DMS153 (cell line): ENCODE data around the gene HCRT.

Source experiments
- DNase-seq: peaks from one replicate; lab custom pipeline; 2025; lab: John Stamatoyannopoulos, UW

Gene HCRT

DNA sequence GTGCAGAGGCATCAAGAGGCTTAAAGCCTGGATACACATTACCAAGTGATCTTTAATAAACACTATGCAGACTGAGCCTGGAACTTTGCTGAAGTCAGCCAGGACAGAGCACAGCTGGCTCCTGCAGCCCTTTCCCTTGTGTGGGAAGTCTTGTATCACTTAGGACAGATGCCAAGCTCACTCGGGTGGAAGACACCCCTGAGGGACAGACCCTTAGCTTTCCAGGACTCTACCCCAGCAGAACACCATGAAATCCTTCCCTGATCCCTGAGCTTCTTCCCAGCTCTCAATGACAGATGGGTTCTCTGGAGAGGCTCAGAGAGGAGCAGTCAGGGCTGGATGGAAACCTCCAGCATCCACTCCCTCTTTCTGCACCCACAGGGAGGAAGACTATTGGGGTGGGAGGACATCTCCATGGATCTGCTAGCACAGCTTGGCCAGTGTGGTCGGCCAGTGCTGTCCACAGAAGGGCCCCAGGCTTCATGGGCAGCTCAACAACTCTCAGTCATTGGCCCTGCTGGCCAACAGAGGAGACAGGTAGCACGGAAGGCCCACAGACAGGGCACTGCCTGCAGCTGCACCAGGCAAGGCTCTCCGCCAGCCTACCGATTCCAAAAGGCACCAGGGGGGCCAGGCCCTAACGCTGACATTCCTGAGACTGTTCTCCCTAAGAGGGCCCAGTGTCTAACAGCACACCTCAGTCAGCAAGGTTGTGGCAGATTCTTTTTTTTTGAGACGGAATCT is 46.3 kb downstream of the HCRT start:
- no peak for DNase-seq

DNA sequence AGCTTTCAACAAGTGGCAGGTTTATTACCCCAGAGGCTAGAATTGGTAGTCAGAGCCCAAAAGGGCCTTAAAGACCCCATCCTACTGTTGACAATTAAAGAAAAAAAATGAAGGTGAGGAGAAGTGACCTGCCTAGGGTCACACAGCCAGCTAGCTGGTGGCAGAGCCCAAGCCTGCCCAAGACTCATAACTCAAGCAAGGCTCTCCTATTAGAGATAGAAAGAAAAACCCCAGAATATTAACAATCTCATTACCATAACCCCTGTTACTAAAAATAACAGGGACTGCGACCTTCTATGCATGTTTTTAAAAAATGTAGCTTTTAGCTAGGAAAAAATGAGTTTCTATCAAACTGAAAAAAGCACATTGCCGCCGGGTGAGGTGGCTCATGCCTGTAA is 48.6 kb downstream of the HCRT start:
- no peak for DNase-seq

DNA sequence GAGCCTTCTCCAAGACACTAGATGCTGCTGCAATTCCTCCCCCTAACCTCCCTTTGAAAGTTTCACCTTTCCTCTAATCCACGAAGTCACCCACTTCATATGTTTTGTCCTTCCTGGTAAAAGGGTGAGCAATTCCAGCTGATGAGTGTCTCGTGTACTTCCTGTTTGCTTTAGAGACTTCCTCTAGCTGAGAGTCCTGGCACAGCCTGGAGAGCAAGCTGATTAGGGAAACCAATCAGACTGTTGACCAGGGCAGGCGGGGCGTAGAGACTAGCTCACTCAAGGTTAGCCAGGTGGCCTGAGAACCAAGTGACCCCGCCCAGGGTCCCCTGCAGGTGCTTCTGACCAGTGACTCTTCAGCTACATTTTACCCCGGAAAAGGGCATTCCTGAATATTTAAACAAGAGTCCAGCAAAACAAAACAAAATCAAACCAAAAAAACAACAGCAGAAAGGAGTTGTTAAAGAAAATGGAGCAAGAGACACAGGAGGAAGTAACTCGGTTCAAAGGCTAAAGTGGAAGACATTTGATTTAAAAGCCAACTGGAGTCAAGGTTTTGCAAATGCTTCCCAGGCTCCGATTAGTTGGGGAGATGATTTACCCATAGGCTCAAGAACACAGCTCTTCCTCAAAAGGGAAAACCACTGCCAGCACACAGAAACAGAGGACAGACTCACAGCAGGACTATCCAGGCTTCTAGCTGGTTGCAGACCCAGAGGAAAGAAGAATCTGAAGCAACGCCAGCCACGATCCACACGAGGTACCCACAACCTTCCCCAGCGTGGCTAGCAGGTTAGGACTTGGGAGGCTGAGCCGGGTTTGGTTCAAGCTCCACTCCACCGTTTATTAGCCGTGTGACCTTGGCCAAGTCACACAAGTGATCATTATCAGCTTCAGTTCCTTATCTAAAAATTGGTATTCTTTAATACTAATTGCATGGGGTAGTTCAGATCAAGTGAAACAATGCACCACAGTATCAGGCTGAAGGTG is 49.3 kb downstream of the HCRT start:
- DNase-seq = peak; percentile 93

DNA sequence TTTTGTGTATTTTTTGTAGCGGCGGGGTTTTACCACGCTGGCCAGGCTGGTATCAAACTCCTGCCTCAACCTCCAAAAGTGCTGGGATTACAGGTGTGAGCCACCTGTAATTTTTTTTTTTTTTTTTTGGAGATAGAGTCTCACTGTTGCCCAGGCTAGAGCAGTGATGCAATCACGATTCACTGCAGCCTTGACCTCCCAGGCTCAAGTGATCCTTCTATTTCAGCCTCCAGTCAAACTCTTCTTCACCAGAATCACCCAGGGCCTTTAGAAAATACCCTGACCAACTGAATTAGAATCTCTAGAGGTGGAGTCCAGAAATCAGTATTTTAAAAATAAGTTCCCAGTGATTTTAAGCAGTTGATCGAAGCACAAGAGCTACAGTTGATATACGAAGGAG is 50.1 kb downstream of the HCRT start:
- DNase-seq = no peak
